H9 (cell line): Measurements from ENCODE around the gene LIN28B. TPM values are rescaled to one million over a fixed set of nuclear protein-coding genes. Genes with fewer than 3 reads are reported as not detected.
"Not testable (repeated sequence)": the region's sequence is repeated elsewhere in the genome, so short reads cannot be mapped to it uniquely, and the experiment has no call there.

Experiments
- DNase-seq: peaks from one replicate; pipeline ENCODE4 v3.0.0-alpha.2; 2017
- H2AFZ ChIP-seq: one replicate; pipeline ENCODE4 v1.6.1; 2013; ENCODE audit warnings: mild to moderate bottlenecking, low read length, control low read depth, moderate library complexity
- H2AK5ac ChIP-seq: 2 replicates; pipeline ENCODE4 v1.6.1; 2013; ENCODE audit warnings: low read length, control low read depth, mixed read lengths; ENCODE audit not compliant: insufficient read length
- H2BK120ac ChIP-seq: one replicate; pipeline ENCODE4 v1.6.1; 2013; ENCODE audit warnings: low read depth, mild to moderate bottlenecking, low read length, control low read depth, inconsistent platforms; ENCODE audit not compliant: poor library complexity, severe bottlenecking
- H2BK12ac ChIP-seq: 2 replicates; pipeline ENCODE4 v1.6.1; 2013; ENCODE audit warnings: low read length, control low read depth, mixed read lengths, low read depth; ENCODE audit not compliant: insufficient read length
- H2BK15ac ChIP-seq: 2 replicates; pipeline ENCODE4 v1.6.1; 2013; ENCODE audit warnings: low read depth, low read length, control low read depth
- H2BK20ac ChIP-seq: one replicate; pipeline ENCODE4 v1.6.1; 2013; ENCODE audit warnings: low read depth, mild to moderate bottlenecking, low read length, control low read depth, inconsistent platforms; ENCODE audit not compliant: poor library complexity, severe bottlenecking
- H2BK5ac ChIP-seq: 2 replicates; pipeline ENCODE4 v1.6.1; 2013; ENCODE audit warnings: low read length, control low read depth, mixed read lengths; ENCODE audit not compliant: insufficient read length
- H3K14ac ChIP-seq: 2 replicates; pipeline ENCODE4 v1.6.1; 2013; ENCODE audit warnings: low read length, control low read depth; ENCODE audit not compliant: insufficient read depth
- H3K18ac ChIP-seq: 2 replicates; pipeline ENCODE4 v1.6.1; 2013; ENCODE audit warnings: low read depth, mild to moderate bottlenecking, mixed read lengths, low read length, control low read depth; ENCODE audit not compliant: insufficient read length
- H3K23ac ChIP-seq: 2 replicates; pipeline ENCODE4 v1.6.1; 2013; ENCODE audit warnings: low read length, control low read depth, mixed read lengths, low read depth; ENCODE audit not compliant: insufficient read length
- H3K23me2 ChIP-seq: 2 replicates; pipeline ENCODE4 v1.6.1; 2013; ENCODE audit warnings: low read depth, mild to moderate bottlenecking, mixed read lengths, low read length, control low read depth; ENCODE audit not compliant: insufficient read length, poor library complexity, severe bottlenecking
- H3K27ac ChIP-seq: 2 replicates; pipeline ENCODE4 v1.5.1; 2013; ENCODE audit warnings: low read length, control low read depth, mixed read lengths, low read depth; ENCODE audit not compliant: insufficient read length
- H3K27me3 ChIP-seq: 2 replicates; pipeline ENCODE4 v1.6.1; 2013; ENCODE audit warnings: low read length, control low read depth, inconsistent platforms; ENCODE audit not compliant: insufficient read depth
- H3K4ac ChIP-seq: 2 replicates; pipeline ENCODE4 v1.6.1; 2013; ENCODE audit warnings: low read depth, mild to moderate bottlenecking, control low read depth, inconsistent platforms, low read length, moderate library complexity
- H3K4me1 ChIP-seq: 2 replicates; pipeline ENCODE4 v1.6.1; 2013; ENCODE audit warnings: low read length, control low read depth, inconsistent platforms; ENCODE audit not compliant: insufficient read depth
- H3K4me2 ChIP-seq: 2 replicates; pipeline ENCODE4 v1.6.1; 2013; ENCODE audit warnings: low read length, control low read depth, mixed read lengths; ENCODE audit not compliant: insufficient read length, insufficient read depth
- H3K56ac ChIP-seq: 2 replicates; pipeline ENCODE4 v1.6.1; 2013; ENCODE audit warnings: low read depth, mild to moderate bottlenecking, mixed read lengths, low read length, control low read depth; ENCODE audit not compliant: insufficient read length
- H3K79me1 ChIP-seq: 2 replicates; pipeline ENCODE4 v1.6.1; 2013; ENCODE audit warnings: low read depth, mild to moderate bottlenecking, moderate library complexity, low read length, control low read depth, inconsistent platforms; ENCODE audit not compliant: insufficient read depth, poor library complexity, severe bottlenecking
- H3K79me2 ChIP-seq: 2 replicates; pipeline ENCODE4 v1.6.1; 2013; ENCODE audit warnings: low read length, control low read depth, inconsistent platforms; ENCODE audit not compliant: insufficient read depth
- H3K9ac ChIP-seq: 2 replicates; pipeline ENCODE4 v1.6.1; 2013; ENCODE audit warnings: low read length, control low read depth, mixed read lengths; ENCODE audit not compliant: insufficient read length; ENCODE audit errors: extremely low read depth
- H3K9me3 ChIP-seq: one replicate; pipeline ENCODE4 v1.6.1; 2013; ENCODE audit warnings: low read depth, low read length, inconsistent platforms; ENCODE audit not compliant: control insufficient read depth
- H3T11ph ChIP-seq: one replicate; pipeline ENCODE4 v1.6.1; 2013; ENCODE audit warnings: mild to moderate bottlenecking, low read length, control low read depth, inconsistent platforms
- H4K20me1 ChIP-seq: one replicate; pipeline ENCODE4 v1.6.1; 2013; ENCODE audit not compliant: control insufficient read depth, insufficient read length, insufficient read depth
- H4K5ac ChIP-seq: 2 replicates; pipeline ENCODE4 v1.6.1; 2013; ENCODE audit warnings: low read depth, mild to moderate bottlenecking, mixed read lengths, low read length, control low read depth; ENCODE audit not compliant: insufficient read length
- H4K8ac ChIP-seq: replicated peaks from 2 replicates; pipeline ENCODE4 v1.6.1; 2013; ENCODE audit warnings: low read length, control low read depth, mixed read lengths, low read depth; ENCODE audit not compliant: insufficient read length
- H4K91ac ChIP-seq: 2 replicates; pipeline ENCODE4 v1.6.1; 2013; ENCODE audit warnings: low read depth, mild to moderate bottlenecking, moderate library complexity, mixed read lengths, low read length, control low read depth; ENCODE audit not compliant: insufficient read length
- H3K27ac Mint-ChIP-seq, 3 experiments: 2 replicates in 2 of 3; 3 replicates in 1 of 3; pipeline ENCODE4 v1.8.0; 2020 to 2021; ENCODE audit warnings: mixed read lengths in 3 of 3, mild to moderate bottlenecking in 1 of 3, moderate library complexity in 1 of 3
- H3K27me3 Mint-ChIP-seq: 2 replicates; pipeline ENCODE4 v1.8.0; 2021; ENCODE audit warnings: low read depth, mild to moderate bottlenecking, moderate library complexity, mixed read lengths
- H3K36me3 Mint-ChIP-seq, 3 experiments: 2 replicates in 2 of 3; 3 replicates in 1 of 3; pipeline ENCODE4 v1.8.0; 2020 to 2021; ENCODE audit warnings: low read depth in 3 of 3, mixed read lengths in 3 of 3; ENCODE audit not compliant: insufficient read depth in 1 of 3
- H3K4me1 Mint-ChIP-seq, 2 experiments: 2 replicates each; pipeline ENCODE4 v1.8.0; 2020; ENCODE audit warnings: mixed read lengths in 2 of 2
- H3K4me3 Mint-ChIP-seq, 2 experiments: 2 replicates in 1 of 2; 3 replicates in 1 of 2; pipeline ENCODE4 v1.8.0; 2020 to 2021; ENCODE audit warnings: mild to moderate bottlenecking in 2 of 2, mixed read lengths in 2 of 2, moderate library complexity in 1 of 2
- H3K9me3 Mint-ChIP-seq, 2 experiments: 2 replicates in 1 of 2; 3 replicates in 1 of 2; pipeline ENCODE4 v1.8.0; 2020; ENCODE audit warnings: mild to moderate bottlenecking in 2 of 2, mixed read lengths in 2 of 2, moderate library complexity in 1 of 2
- CTCF ChIP-seq: fragments of 200-600 bp; sonication (generic); conservative IDR thresholded peaks from 3 replicates; pipeline ENCODE4 v1.8.0; 2021; ENCODE audit warnings: antibody characterized with exemption, mild to moderate bottlenecking
- WGBS: extraction: QIAGEN DNeasy Blood & Tissue Kit; methylation state at CpG from one replicate; pipeline ENCODE4 v1.1.7; 2013; ENCODE audit warnings: missing lambda C conversion rate, low lambda C conversion rate, mixed read lengths; ENCODE audit not compliant: insufficient read length; ENCODE audit errors: extremely low coverage; 5-methylcytosine and 5-hydroxymethylcytosine counted together
- total RNA-seq: library from RNA; stranded (reverse); gene quantifications from 2 replicates; pipeline ENCODE4 v1.2.1, GENCODE V29; 2021

LIN28B gene
- total RNA-seq, 1 experiment from 2014 or later = 110 TPM

GRCh38 chr6:105075210-105075609 is 118.3 kb downstream of the LIN28B start:
- H3K23ac ChIP-seq = no peak overlapping the region
- Mint-ChIP-seq H3K36me3 (peaks cover 9 to 23% (median 18%) of the 10 kb centered on the region in 3 experiments; a peak in 6 of 7 replicates), H3K9me3 (no peaks in the 10 kb centered on the region), H3K4me1 (peaks cover 8 to 9% of the 10 kb centered on the region in 2 experiments), H3K27me3 (no peaks in the 10 kb centered on the region), H3K4me3 (no peak overlapping the region), H3K27ac (peak overlapping the region in 1 of 3 experiments; percentile 77; a peak in 1 of 7 replicates)
- no peak overlapping the region for H4K8ac ChIP-seq
- H3K56ac ChIP-seq = no peak overlapping the region
- no peaks in the 10 kb centered on the region for H3K79me1 ChIP-seq
- no peaks in the 10 kb centered on the region; the same call in 1 of the 2 replicates for H3K79me2 ChIP-seq
- H2BK120ac ChIP-seq = no peak overlapping the region
- H2BK5ac ChIP-seq = no peak overlapping the region
- H3K4ac ChIP-seq = no peak overlapping the region
- no peak overlapping the region for H4K91ac ChIP-seq
- H2AK5ac ChIP-seq = no peak overlapping the region
- no peaks in the 10 kb centered on the region for H4K20me1 ChIP-seq
- no peaks in the 10 kb centered on the region for H3K23me2 ChIP-seq
- H2BK20ac ChIP-seq = no peak overlapping the region
- H3K27me3 ChIP-seq = no peaks in the 10 kb centered on the region
- no peak overlapping the region for H3T11ph ChIP-seq
- DNase-seq = no peak
- H3K14ac ChIP-seq = no peak overlapping the region
- no peak overlapping the region for H2BK15ac ChIP-seq
- H3K27ac ChIP-seq = no peak overlapping the region
- H2BK12ac ChIP-seq = no peak overlapping the region
- no peak for TF ChIP-seq CTCF
- no peak overlapping the region for H4K5ac ChIP-seq
- H3K9ac ChIP-seq = no peak overlapping the region
- H3K9me3 ChIP-seq = no peaks in the 10 kb centered on the region
- H3K18ac ChIP-seq = no peak overlapping the region
- H3K4me1 ChIP-seq = no peaks in the 10 kb centered on the region
- no peak overlapping the region for H3K4me2 ChIP-seq
- no peak overlapping the region for H2AFZ ChIP-seq

GRCh38 chr6:105076418-105076817 is 119.5 kb downstream of the LIN28B start:
- H3K9me3 Mint-ChIP-seq, H4K8ac ChIP-seq, H3K79me1 ChIP-seq, H3K56ac ChIP-seq, H4K5ac ChIP-seq, H3K27me3 ChIP-seq, H2BK120ac ChIP-seq, H3K4me2 ChIP-seq, H3K23me2 ChIP-seq, H3K27me3 Mint-ChIP-seq, H2BK12ac ChIP-seq, H3K4me3 Mint-ChIP-seq, H3K4ac ChIP-seq, H2BK5ac ChIP-seq, H2BK20ac ChIP-seq, H2AK5ac ChIP-seq, H3K4me1 Mint-ChIP-seq, H4K91ac ChIP-seq, H3K4me1 ChIP-seq, H3T11ph ChIP-seq, H2AFZ ChIP-seq, H3K23ac ChIP-seq, H3K9me3 ChIP-seq, DNase-seq, H4K20me1 ChIP-seq, H3K9ac ChIP-seq, H3K27ac Mint-ChIP-seq, H3K14ac ChIP-seq, H3K27ac ChIP-seq, H3K18ac ChIP-seq, H2BK15ac ChIP-seq, H3K79me2 ChIP-seq: not testable (repeated sequence)
- no CpG with 5 or more reads among the region's 8 CpGs for WGBS
- peaks cover 9 to 26% (median 22%) of the 10 kb centered on the region in 3 experiments; a peak in 6 of 7 replicates for H3K36me3 Mint-ChIP-seq
